Fibroblast of skin of scalp (primary cell): ENCODE measurements around the gene NABP2. TPM values are rescaled to one million over a fixed set of nuclear protein-coding genes. Genes with fewer than 3 reads are reported as not detected.
A peak's percentile ranks its signal among the peaks of the same experiment; 100 is the strongest.

Experiments
- DNase-seq: peaks from one replicate; pipeline ENCODE4 v3.0.0-alpha.2; 2013
- polyA plus RNA-seq, 2 experiments: library from polyadenylated mRNA; unstranded; fragments of 120-200 nt; gene quantifications; one replicate each; pipeline ENCODE4 v1.2.1, GENCODE V29; 2013; ENCODE audit not compliant: insufficient read length in 2 of 2

Gene NABP2
- 42.4 TPM for polyA plus RNA-seq (2013, experiment 1 of 2; ENCODE audit: insufficient read length)
- 38.0 TPM for polyA plus RNA-seq (2013, experiment 2 of 2; ENCODE audit: insufficient read length)

DNA sequence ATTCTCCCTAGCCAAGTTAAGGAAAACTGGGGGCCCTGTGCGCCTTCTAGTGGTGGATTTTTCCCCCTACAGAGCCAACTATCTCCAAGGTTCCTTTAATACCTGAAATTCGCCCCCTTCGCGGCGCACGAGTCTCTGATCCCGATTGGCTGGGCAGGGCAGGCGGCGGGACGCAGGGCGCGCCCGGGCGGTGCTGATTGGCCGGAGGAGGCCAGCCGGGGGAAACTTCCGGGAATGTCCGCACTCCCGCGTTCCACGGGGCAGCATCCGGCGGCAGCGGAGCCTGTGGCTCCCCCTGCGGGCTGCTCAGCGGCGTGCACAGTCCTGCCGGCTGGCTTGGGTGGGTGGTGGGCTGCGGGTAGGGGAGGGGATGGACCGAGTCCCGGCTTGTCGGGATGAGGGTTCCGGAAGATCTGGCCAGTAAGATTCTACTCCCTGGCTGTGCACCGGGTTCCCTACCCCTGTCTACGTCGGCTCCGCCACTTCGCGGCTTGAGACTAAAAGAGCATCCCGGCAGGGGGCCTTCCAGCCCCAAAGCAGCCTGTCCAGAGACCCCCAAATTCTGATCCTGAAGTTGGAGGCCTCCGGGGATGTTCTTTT, at the start of gene NABP2:
NABP2 (plus strand) TSS at position 241 of the 600 bp plus-strand sequence. CDS start 515 bp downstream, outside the sequence.
- DNase-seq = peak; percentile 99

- DNase-seq = no peak
These were observed 45.8 kb upstream of the NABP2 start for GRCh38 chr12:56178347-56178746.

GRCh38 chr12:56186957-56187356, 37.2 kb upstream of the NABP2 start:
- no peak for DNase-seq

- DNase-seq = no peak
These were observed 35.9 kb upstream of the NABP2 start for GRCh38 chr12:56188131-56188777.

DNA sequence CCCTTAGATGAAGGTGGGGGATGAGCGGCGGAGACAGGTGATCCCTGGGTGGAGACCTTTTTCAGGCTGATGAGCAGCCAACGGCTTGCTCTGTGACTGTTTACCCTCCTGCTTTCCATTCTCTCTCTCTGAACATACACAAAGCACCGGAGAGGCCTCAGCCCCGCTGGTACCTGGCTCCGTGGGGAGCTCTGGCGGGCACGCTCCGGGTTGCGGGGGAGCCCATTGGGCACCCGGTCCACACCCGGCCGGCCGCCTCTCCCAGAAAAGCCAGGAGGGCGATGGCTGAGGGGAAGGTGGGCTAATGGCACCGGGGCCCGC, 35.4 kb upstream of the NABP2 start:
- DNase-seq = no peak

- DNase-seq = peak; percentile 91
These were observed 34.8 kb upstream of the NABP2 start, which contains the start of gene SMARCC2 for GRCh38 chr12:56189099-56189917. Gene SMARCC2, minus strand, starts transcription at chr12:56189483. Its CDS starts 22 bp downstream, at chr12:56189461.

GRCh38 chr12:56189918-56190694, 34.0 kb upstream of the NABP2 start:
- peak; percentile 90 for DNase-seq

GRCh38 chr12:56190695-56191155, 33.4 kb upstream of the NABP2 start:
- no peak for DNase-seq

GRCh38 chr12:56192582-56192981, 31.6 kb upstream of the NABP2 start:
- no peak for DNase-seq

DNA sequence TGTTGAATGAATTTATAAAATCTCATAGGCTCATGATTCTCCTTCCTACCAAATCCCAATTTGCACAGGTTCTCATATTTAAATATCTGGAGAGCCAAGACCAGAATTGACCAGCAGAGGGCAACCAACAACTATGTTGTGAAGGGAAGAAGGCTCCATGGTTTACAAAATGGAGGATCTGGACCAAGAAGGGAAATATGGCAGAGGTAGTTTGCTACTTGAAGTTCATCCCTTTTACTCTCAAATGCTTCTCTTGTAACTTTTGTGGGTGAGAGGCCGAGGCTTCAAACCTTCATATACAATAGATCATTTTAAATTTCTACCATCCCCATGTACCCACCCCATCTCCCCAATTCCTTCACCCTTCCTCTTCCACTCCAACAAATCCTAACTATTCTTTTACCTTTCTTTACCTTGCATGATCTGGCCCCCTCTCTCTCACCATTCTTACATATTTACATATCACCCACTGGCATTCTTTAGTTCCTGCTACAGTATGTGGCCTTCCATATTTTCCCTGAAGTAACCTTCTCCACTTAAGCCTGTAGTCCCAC, 31.0 kb upstream of the NABP2 start:
- DNase-seq = peak; percentile 88

DNA sequence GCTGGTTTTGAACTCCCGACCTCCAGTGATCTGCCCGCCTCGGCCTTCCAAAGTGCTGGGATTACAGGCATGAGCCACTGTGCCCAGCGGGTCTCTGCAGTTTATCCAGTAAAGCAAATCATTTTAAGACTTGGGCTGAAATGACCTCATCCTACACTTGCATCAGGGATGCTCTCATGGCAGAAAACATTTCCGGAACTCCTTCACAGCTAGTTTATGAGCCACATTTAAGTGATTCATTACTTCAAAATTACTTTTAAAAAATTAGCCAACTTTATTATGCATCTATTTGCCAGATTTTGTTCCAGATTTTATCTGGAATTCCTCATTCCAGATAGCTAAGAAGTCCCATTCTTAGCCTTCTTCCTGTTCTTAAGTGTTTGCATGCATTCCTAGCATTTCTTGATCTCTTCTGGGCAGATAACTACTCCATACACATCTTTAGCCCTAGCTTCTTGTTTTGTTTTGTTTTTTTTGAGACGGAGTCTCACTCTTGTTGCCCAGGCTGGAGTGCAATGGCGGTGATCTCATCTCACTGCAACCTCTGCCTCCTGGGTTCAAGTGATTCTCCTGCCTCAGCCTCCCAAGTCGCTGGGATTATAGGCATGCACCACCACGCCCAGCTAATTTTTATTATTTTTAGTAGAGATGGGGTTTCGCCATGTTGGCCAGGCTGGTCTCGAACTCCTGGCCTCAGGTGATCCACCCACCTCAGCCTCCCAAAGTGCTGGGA, 27.2 kb upstream of the NABP2 start:
- peak; percentile 91 for DNase-seq

DNA sequence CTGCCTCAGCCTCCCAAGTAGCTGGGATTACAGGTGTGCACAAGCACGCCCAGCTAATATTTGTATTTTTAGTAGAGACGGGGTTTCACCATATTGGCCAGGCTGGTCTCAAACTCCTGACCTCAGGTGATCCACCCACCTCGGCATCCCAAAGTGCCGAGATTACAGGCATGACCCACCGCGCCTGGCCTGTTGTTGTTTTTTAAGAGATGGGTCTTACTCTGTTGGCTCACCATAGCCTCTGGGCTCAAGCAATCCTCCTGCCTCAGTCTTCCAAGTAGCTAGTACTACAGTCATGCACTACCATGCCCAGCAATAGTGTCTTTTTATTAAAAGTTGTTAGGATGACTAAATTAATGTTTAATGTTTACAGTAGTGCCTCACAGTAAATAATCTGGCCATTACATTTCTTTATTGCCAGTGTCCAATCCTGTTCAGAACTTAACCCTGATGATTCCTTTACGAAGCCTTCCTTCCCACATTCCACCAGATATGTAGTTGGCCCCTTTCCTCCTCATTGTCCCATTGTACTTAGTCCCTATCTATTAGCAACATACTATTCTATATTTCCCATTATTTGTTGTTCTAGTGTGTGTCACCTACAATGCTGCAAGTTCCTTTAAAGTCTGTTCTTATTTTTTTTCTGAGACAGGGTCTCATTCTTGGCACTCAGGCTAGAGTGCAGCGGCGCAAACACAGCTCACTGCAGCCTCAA, 26.1 kb upstream of the NABP2 start:
- DNase-seq = no peak

GRCh38 chr12:56198836-56199235, 25.3 kb upstream of the NABP2 start:
- DNase-seq = peak; percentile 30

GRCh38 chr12:56202366-56202765, 21.8 kb upstream of the NABP2 start:
- no peak for DNase-seq

DNA sequence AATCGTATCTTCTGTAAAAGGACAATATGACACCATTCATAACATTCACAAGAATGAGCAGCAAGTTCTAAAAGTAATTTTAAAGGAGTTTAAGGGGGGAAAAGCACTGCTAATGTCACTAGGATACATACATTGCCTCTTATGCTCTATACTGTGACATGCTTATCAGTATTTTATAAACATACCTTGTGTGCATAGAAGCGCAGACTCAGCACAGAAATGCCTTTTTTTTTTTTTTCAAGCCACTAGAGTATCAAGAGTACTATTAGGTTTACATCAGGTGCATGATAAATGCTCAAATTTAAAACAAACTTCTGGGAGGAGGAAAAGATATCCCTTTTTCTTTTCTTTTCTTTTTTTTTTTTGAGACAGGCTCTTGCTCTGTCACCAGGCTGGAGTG, 21.3 kb upstream of the NABP2 start:
- no peak for DNase-seq

GRCh38 chr12:56204275-56204674, 19.9 kb upstream of the NABP2 start:
- no peak for DNase-seq

DNA sequence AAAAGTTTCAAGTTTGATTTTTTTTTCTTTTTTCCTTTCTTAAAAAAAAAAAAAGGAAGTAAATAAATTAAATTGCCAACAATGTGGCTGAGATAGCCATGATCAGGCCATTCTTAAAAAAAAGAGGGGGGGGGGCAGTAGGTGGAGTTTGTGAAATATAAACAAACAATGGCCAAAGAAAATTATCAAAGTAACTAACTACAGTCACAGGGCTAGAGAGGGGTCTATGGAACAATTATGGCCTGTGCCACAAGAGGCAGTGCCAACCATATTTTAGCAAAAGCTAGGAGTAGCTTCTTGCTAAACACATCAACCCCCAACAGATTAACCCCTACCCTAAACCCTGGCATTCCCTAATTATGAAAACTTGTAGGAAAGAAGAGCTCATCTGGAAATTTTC, 18.7 kb upstream of the NABP2 start:
- DNase-seq = no peak

GRCh38 chr12:56206452-56207166, 17.5 kb upstream of the NABP2 start:
- DNase-seq = peak; percentile 54

- DNase-seq = no peak
These were observed 16.1 kb upstream of the NABP2 start for GRCh38 chr12:56208006-56208405.

- no peak for DNase-seq
These were observed 11.8 kb upstream of the NABP2 start for GRCh38 chr12:56212361-56212760.
